Colonic mucosa (tissue), 4 donors: ENCODE measurements around the gene GABBR2. TPM values are rescaled to one million over a fixed set of nuclear protein-coding genes. Genes with fewer than 3 reads are reported as not detected.

Experiments
- DNase-seq: peaks from one replicate; pipeline ENCODE4 v3.0.0-alpha.2; 2020
- H3K27ac ChIP-seq: fragments of 200-600 bp; one replicate; pipeline ENCODE4 v1.8.0; 2021
- H3K27me3 ChIP-seq: fragments of 200-600 bp; one replicate; pipeline ENCODE4 v1.8.0; 2021
- H3K36me3 ChIP-seq: fragments of 200-600 bp; one replicate; pipeline ENCODE4 v1.8.0; 2021
- H3K4me1 ChIP-seq: fragments of 200-600 bp; one replicate; pipeline ENCODE4 v1.8.0; 2021; ENCODE audit warnings: mild to moderate bottlenecking
- H3K4me3 ChIP-seq: fragments of 200-600 bp; one replicate; pipeline ENCODE4 v1.8.0; 2021
- H3K9ac ChIP-seq, 2 donors: one replicate each; pipeline ENCODE4 v1.7.0; 2013; ENCODE audit warnings: control low read depth in 2 of 2, low read depth in 2 of 2, low read length in 2 of 2
- H3K9me3 ChIP-seq: fragments of 200-600 bp; one replicate; pipeline ENCODE4 v1.8.0; 2021
- intact Hi-C: fragments of 100-400 bp; cut with DNase I; formaldehyde crosslinking; loops from one replicate; pipeline ENCODE4 v1.14.1; 2022
- total RNA-seq, 2 donors: library from RNA; stranded (reverse); fragmentation: NEBNext Ultra II Directional in 1 of 2; extraction: Animal tissue kit (Norgen Biotek cat#: 25700) in 1 of 2; gene quantifications; one replicate each; pipeline ENCODE4 v1.2.1, GENCODE V29; 2021
- TF ChIP-seq, protein P1 (sequence below): fragments of 200-600 bp; IDR thresholded peaks from one replicate; pipeline ENCODE4 v1.8.0; 2022; ENCODE audit warnings: antibody characterized with exemption, mild to moderate bottlenecking
- donor health status: healthy.
- donor health status: DM: no; HTN: no; CAD: no.
- donor health status: DM: no; HTN: no; CAD: no.

GABBR2 gene
- total RNA-seq, 2 donors from 2014 or later = 0.05 TPM; not detected in 1

DNA sequence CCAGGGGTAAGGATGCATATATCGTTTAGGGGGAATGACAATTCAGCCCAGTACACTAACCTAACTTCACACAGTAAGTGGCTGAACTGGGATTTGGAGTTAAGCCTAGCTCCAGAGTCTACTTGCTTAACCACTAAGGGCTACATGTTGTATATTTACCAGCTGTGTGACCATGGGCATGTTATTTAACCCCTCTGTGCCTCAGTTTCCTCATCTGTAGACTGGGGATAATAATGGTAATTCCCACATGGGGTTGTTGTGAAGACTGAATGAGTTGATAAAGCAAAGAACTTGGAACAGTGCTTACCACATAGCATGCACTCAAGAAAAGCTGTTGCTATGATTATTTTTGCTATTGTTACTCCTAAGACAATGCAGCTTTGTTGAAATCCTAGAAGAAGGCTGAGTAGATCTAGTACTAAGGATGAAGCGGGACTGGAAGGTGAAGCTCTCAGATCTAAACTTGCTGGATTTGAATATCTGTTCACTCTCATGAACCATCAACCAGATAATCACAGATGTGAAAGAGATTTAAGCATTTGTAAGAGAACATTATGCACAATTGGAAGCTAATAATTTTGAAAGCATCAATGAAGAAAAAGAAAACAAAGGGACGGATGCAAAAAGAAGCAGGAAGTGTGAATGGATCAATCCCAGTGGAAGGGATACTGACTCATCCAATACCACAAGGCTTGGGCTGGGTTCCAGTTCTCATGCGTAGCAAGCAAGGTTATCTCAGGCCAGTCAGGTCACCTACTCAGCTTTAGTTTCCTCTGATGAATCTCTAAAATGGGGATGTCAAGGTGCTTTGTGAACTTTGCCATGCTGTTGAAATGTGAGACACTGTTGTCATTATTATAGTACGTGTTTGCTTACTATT lies 374.8 kb downstream of the GABBR2 start:
- TF ChIP-seq, protein P1, sequence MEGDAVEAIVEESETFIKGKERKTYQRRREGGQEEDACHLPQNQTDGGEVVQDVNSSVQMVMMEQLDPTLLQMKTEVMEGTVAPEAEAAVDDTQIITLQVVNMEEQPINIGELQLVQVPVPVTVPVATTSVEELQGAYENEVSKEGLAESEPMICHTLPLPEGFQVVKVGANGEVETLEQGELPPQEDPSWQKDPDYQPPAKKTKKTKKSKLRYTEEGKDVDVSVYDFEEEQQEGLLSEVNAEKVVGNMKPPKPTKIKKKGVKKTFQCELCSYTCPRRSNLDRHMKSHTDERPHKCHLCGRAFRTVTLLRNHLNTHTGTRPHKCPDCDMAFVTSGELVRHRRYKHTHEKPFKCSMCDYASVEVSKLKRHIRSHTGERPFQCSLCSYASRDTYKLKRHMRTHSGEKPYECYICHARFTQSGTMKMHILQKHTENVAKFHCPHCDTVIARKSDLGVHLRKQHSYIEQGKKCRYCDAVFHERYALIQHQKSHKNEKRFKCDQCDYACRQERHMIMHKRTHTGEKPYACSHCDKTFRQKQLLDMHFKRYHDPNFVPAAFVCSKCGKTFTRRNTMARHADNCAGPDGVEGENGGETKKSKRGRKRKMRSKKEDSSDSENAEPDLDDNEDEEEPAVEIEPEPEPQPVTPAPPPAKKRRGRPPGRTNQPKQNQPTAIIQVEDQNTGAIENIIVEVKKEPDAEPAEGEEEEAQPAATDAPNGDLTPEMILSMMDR = no peak
- no peak overlapping the region for H3K9ac ChIP-seq

DNA sequence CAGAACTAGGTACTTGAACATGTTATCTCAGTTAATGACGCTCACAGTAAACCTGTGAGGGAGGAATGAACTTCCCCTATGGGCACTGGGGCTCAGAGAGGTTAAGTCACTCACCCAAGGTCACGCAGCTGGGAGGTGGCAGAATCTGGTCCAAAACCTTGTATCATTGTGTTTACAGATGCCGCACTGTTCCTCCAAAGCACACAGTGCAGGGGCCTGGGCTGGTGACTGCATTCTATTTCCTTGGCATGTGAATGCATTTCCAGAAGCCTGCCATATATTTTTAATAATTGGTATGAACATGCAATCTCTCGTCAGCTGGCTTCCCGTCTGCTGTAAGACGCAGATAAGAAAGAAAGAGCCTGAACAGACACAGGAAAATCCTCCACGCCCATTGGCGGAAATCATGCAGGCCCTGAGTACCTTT lies 376.3 kb downstream of the GABBR2 start:
- Histone ChIP-seq H3K27me3 (no peaks in the 10 kb centered on the region), H3K4me1 (no peaks in the 10 kb centered on the region), H3K36me3 (no peaks in the 10 kb centered on the region), H3K9me3 (no peaks in the 10 kb centered on the region), H3K9ac (no peak overlapping the region), H3K27ac (no peak overlapping the region), H3K4me3 (no peak overlapping the region)
- DNase-seq = no peak
- intact Hi-C loops = no loop called here
- TF ChIP-seq, protein P1 = no peak

More for the DNA sequence above, 374.8 kb downstream of the GABBR2 start:
- H3K9me3 ChIP-seq = no peaks in the 10 kb centered on the region
- H3K27me3 ChIP-seq = no peaks in the 10 kb centered on the region
- intact Hi-C loops = no loop called here
- no peaks in the 10 kb centered on the region for H3K36me3 ChIP-seq
- H3K4me1 ChIP-seq = no peaks in the 10 kb centered on the region
- no peak overlapping the region for H3K27ac ChIP-seq
- H3K4me3 ChIP-seq = no peak overlapping the region
- DNase-seq = no peak

DNA sequence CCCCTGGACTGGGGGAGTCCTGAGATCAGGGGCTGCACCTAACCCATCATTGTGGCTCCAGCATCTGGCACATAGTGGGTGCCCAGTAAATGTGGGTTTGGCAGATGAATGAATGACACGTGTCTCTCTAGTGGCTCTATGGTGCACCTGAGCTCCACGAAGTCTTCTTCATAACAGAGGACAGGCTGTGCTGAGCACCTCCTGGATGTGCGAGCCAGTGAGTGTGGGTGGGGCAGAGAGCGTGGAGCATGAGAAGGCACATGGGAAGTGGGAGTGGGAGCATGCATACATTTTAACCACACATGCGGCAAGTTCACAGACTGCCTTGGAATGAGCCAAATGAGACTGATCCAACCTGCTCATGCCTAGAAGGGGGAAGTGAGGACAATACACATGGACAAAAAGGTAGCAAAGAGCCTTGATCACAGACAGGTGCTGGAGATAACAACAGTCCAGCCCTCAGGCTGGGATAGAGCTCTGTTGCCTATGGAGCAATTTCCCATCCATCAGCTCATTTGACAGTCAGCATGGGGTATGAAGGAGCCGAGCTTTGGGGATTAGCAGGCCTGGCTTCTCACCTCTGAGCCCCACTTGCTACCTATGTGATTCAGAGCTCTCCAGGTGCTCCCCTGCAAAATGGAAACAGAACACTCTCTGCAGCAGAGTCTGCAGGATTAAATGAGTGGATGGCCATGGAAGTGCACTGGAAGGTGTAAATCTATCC lies 377.0 kb downstream of the GABBR2 start:
- no peak overlapping the region for H3K9ac ChIP-seq
- no peaks in the 10 kb centered on the region for H3K9me3 ChIP-seq
- H3K27ac ChIP-seq = no peak overlapping the region
- intact Hi-C loops = no loop called here
- H3K36me3 ChIP-seq = no peaks in the 10 kb centered on the region
- TF ChIP-seq, protein P1 = no peak
- no peak for DNase-seq
- H3K4me3 ChIP-seq = no peak overlapping the region
- no peaks in the 10 kb centered on the region for H3K27me3 ChIP-seq
- H3K4me1 ChIP-seq = no peaks in the 10 kb centered on the region

DNA sequence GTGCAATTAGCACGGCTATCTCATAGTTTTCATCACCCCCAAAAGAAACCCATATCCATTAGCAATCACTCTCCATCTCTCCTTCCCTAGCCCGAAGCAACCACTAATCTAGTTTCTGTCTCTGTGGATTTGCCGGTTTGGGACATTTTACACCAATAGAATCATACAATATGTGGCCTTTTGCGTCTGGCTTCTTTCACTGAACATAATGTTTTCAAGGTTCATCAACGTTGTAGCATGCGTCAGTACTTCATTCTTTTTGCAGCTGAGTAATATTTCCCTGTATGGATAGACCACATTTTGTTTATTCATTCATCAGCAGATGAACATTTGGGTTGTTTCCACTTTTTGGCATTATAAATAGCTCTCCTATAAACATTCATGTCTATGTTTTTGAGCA lies 377.9 kb downstream of the GABBR2 start:
- no peaks in the 10 kb centered on the region for H3K4me1 ChIP-seq
- H3K27me3 ChIP-seq = no peaks in the 10 kb centered on the region
- no peaks in the 10 kb centered on the region for H3K36me3 ChIP-seq
- TF ChIP-seq, protein P1 = no peak
- no peak overlapping the region for H3K4me3 ChIP-seq
- intact Hi-C loops = no loop called here
- no peaks in the 10 kb centered on the region for H3K9me3 ChIP-seq
- no peak for DNase-seq
- H3K9ac ChIP-seq = no peak overlapping the region
- H3K27ac ChIP-seq = no peak overlapping the region

DNA sequence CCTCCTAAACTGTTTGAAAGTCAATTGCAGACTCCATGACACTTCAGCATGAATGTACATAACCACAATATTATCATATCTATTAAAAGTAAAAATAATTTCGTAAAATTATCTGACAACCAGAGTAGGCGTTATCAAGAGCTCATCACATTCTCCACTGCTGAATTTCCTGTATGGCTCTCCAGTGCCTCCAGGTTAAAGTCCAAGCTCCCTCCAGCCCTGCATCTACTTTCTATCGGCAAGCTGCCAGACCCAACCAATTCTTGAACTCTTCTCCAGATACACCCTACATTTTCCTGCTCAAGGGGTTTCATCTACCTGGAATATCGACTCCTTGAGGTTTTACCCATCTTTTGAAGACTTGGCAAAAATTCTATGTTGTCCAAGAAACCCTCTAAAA lies 378.8 kb downstream of the GABBR2 start:
- intact Hi-C loops = no loop called here
- no peak for DNase-seq
- TF ChIP-seq, protein P1 = no peak
- Histone ChIP-seq H3K27ac (no peak overlapping the region), H3K9me3 (no peaks in the 10 kb centered on the region), H3K4me3 (no peak overlapping the region), H3K9ac (no peak overlapping the region), H3K36me3 (no peaks in the 10 kb centered on the region), H3K27me3 (no peaks in the 10 kb centered on the region), H3K4me1 (no peaks in the 10 kb centered on the region)
